Duodenal mucosa (tissue), 2 donors: Measurements from ENCODE around the gene OLIG2.
A peak's percentile ranks its signal among the peaks of the same experiment; 100 is the strongest.

ENCODE experiments used
- H3K27ac ChIP-seq: one replicate; pipeline ENCODE4 v1.7.0; 2013; ENCODE audit warnings: low read depth, low read length
- H3K27me3 ChIP-seq, 2 donors: one replicate each; pipeline ENCODE4 v1.7.0; 2013; ENCODE audit warnings: low read length in 2 of 2, control low read depth in 1 of 2; ENCODE audit not compliant: insufficient read depth in 2 of 2, control insufficient read depth in 1 of 2
- H3K36me3 ChIP-seq, 2 donors: one replicate each; pipeline ENCODE4 v1.7.0; 2013; ENCODE audit warnings: low read length in 2 of 2, control low read depth in 1 of 2; ENCODE audit not compliant: insufficient read depth in 2 of 2, control insufficient read depth in 1 of 2
- H3K4me1 ChIP-seq, 2 donors: one replicate each; pipeline ENCODE4 v1.7.0; 2013; ENCODE audit warnings: low read length in 2 of 2, control low read depth in 1 of 2; ENCODE audit not compliant: insufficient read depth in 2 of 2, control insufficient read depth in 1 of 2
- H3K4me3 ChIP-seq, 2 donors: one replicate each; pipeline ENCODE4 v1.7.0; 2013; ENCODE audit warnings: low read length in 2 of 2, low read depth in 1 of 2
- H3K9ac ChIP-seq, 2 donors: one replicate each; pipeline ENCODE4 v1.7.0; 2013; ENCODE audit warnings: low read length in 2 of 2, low read depth in 1 of 2
- H3K9me3 ChIP-seq, 2 donors: one replicate each; pipeline ENCODE4 v1.7.0; 2013; ENCODE audit warnings: low read length in 2 of 2, control low read depth in 1 of 2; ENCODE audit not compliant: control insufficient read depth in 1 of 2

Gene OLIG2

GRCh38 chr21:33025489-33026442 lies at the start of gene OLIG2:
Gene OLIG2 (plus strand): TSS chr21:33025935. CDS start chr21:33026863, 928 bp downstream.
- H3K9ac ChIP-seq: no peak within 1 kb of the TSS
- no peaks in the 10 kb centered on the region for H3K9me3 ChIP-seq
- no peak within 1 kb of the TSS for H3K27ac ChIP-seq
- peaks cover 84 to 98% of the 10 kb centered on the region in 2 donors for H3K27me3 ChIP-seq
- H3K36me3 ChIP-seq: no peaks in the 10 kb centered on the region
- peak within 1 kb of the TSS in 1 of 2 donors; percentile 22 for H3K4me3 ChIP-seq
- H3K4me1 ChIP-seq: peaks cover 0 to 6% of the 10 kb centered on the region in 2 donors

GRCh38 chr21:32976791-32977190 lies 48.9 kb upstream of the OLIG2 start:
- Histone ChIP-seq H3K9me3 (no peaks in the 10 kb centered on the region), H3K27me3 (peaks cover 3 to 7% of the 10 kb centered on the region in 2 donors), H3K36me3 (no peaks in the 10 kb centered on the region), H3K4me1 (no peaks in the 10 kb centered on the region), H3K4me3 (no peak overlapping the region), H3K9ac (no peak overlapping the region), H3K27ac (no peak overlapping the region)

- Histone ChIP-seq H3K27me3 (peaks cover 3 to 7% of the 10 kb centered on the region in 2 donors), H3K4me3 (no peak overlapping the region), H3K27ac (no peak overlapping the region), H3K9ac (no peak overlapping the region), H3K9me3 (no peaks in the 10 kb centered on the region), H3K4me1 (no peaks in the 10 kb centered on the region), H3K36me3 (no peaks in the 10 kb centered on the region)
Measured at GRCh38 chr21:32977216-32977615, 48.5 kb upstream of the OLIG2 start.

- Histone ChIP-seq H3K4me1 (no peaks in the 10 kb centered on the region), H3K27ac (no peak overlapping the region), H3K27me3 (peaks cover 3 to 7% of the 10 kb centered on the region in 2 donors), H3K36me3 (no peaks in the 10 kb centered on the region), H3K9me3 (no peaks in the 10 kb centered on the region), H3K9ac (no peak overlapping the region), H3K4me3 (no peak overlapping the region)
Measured at GRCh38 chr21:32978331-32979270, 47.1 kb upstream of the OLIG2 start.

GRCh38 chr21:32979598-32980268 lies 46.0 kb upstream of the OLIG2 start:
- H3K27me3 ChIP-seq: peaks cover 3 to 7% of the 10 kb centered on the region in 2 donors
- H3K36me3 ChIP-seq: no peaks in the 10 kb centered on the region
- no peak overlapping the region for H3K4me3 ChIP-seq
- no peaks in the 10 kb centered on the region for H3K9me3 ChIP-seq
- H3K9ac ChIP-seq: no peak overlapping the region
- H3K27ac ChIP-seq: no peak overlapping the region
- no peaks in the 10 kb centered on the region for H3K4me1 ChIP-seq

GRCh38 chr21:32981096-32981495 lies 44.6 kb upstream of the OLIG2 start:
- Histone ChIP-seq H3K27me3 (peaks cover 0 to 7% of the 10 kb centered on the region in 2 donors), H3K36me3 (no peaks in the 10 kb centered on the region), H3K4me1 (no peaks in the 10 kb centered on the region), H3K9me3 (no peaks in the 10 kb centered on the region), H3K9ac (no peak overlapping the region), H3K27ac (no peak overlapping the region), H3K4me3 (no peak overlapping the region)

GRCh38 chr21:32990666-32991065 lies 35.1 kb upstream of the OLIG2 start:
- Histone ChIP-seq H3K9ac (no peak overlapping the region), H3K4me3 (no peak overlapping the region), H3K36me3 (no peaks in the 10 kb centered on the region), H3K4me1 (no peaks in the 10 kb centered on the region), H3K27me3 (peaks cover 0 to 3% of the 10 kb centered on the region in 2 donors), H3K27ac (no peak overlapping the region), H3K9me3 (no peaks in the 10 kb centered on the region)

- Histone ChIP-seq H3K27me3 (peaks cover 0 to 3% of the 10 kb centered on the region in 2 donors), H3K9me3 (no peaks in the 10 kb centered on the region), H3K36me3 (no peaks in the 10 kb centered on the region), H3K27ac (no peak overlapping the region), H3K4me1 (no peaks in the 10 kb centered on the region), H3K9ac (no peak overlapping the region), H3K4me3 (no peak overlapping the region)
Measured at GRCh38 chr21:32991361-32991760, 34.4 kb upstream of the OLIG2 start.

- Histone ChIP-seq H3K4me3 (no peak overlapping the region), H3K9ac (no peak overlapping the region), H3K4me1 (no peaks in the 10 kb centered on the region), H3K9me3 (no peaks in the 10 kb centered on the region), H3K27ac (no peak overlapping the region), H3K27me3 (peaks cover 3 to 5% of the 10 kb centered on the region in 2 donors), H3K36me3 (no peaks in the 10 kb centered on the region)
Measured at GRCh38 chr21:32993894-32994293, 31.8 kb upstream of the OLIG2 start.
